SK-N-SH (cell line): ENCODE measurements around the gene ALG9. TPM values are rescaled to one million over a fixed set of nuclear protein-coding genes. Genes with fewer than 3 reads are reported as not detected.
A peak's percentile ranks its signal among the peaks of the same experiment; 100 is the strongest.

ENCODE experiments used
- CTCF ChIA-PET: fragments of 300-600, 350-600 bp; formaldehyde crosslinking; extraction: SDS; loops from one replicate; lab custom pipeline; 2021; lab: Yijun Ruan, JAX
- POLR2A ChIA-PET: fragments of 350-600 bp; sonication (Branson Sonifier 250); formaldehyde crosslinking; extraction: SDS; loops from one replicate; lab custom pipeline; 2020; ENCODE audit warnings: antibody characterized with exemption, inconsistent platforms; lab: Yijun Ruan, JAX
- DNase-seq: peaks from one replicate; pipeline ENCODE4 v3.0.0; 2012
- H2AFZ ChIP-seq: fragments of 200-600 bp; sonication (generic); 2 replicates; pipeline ENCODE4 v1.8.1; 2016; ENCODE audit warnings: antibody characterized with exemption, mild to moderate bottlenecking, low read depth
- H3F3A ChIP-seq: fragments of 200-600 bp; sonication (generic); replicated peaks from 2 replicates; pipeline ENCODE3; 2016; ENCODE audit warnings: antibody characterized with exemption, mild to moderate bottlenecking; ENCODE audit not compliant: insufficient read depth
- H3K27ac ChIP-seq, 2 experiments: fragments of 200-500 bp in 1 of 2; fragments of 200-600 bp in 1 of 2; sonication (Bioruptor generic) in 1 of 2; sonication (generic), shearing (Covaris generic) in 1 of 2; 2 replicates each; pipeline versions ENCODE4 v1.5.1 to v1.6.1; 2014 to 2016; ENCODE audit warnings: low read depth in 2 of 2, inconsistent platforms in 1 of 2, low read length in 1 of 2, mild to moderate bottlenecking in 1 of 2, mixed read lengths in 1 of 2
- H3K27me3 ChIP-seq: fragments of 200-600 bp; sonication (generic), shearing (Covaris generic); 2 replicates; pipeline ENCODE4 v1.6.1; 2016; ENCODE audit warnings: mixed run types; ENCODE audit not compliant: insufficient read depth
- H3K36me3 ChIP-seq, 2 experiments: fragments of 200-500 bp in 1 of 2; fragments of 200-600 bp in 1 of 2; sonication (Bioruptor generic) in 1 of 2; sonication (generic) in 1 of 2; replicated peaks in 1 of 2; 2 replicates each; pipeline versions ENCODE3 to v1.5.1; 2014 to 2016; ENCODE audit warnings: low read length in 1 of 2, mild to moderate bottlenecking in 1 of 2; ENCODE audit not compliant: insufficient read depth in 2 of 2, control insufficient read depth in 1 of 2
- H3K4me1 ChIP-seq, 2 experiments: fragments of 200-500 bp in 1 of 2; fragments of 200-600 bp in 1 of 2; sonication (Bioruptor generic) in 1 of 2; sonication (generic), shearing (Covaris generic) in 1 of 2; 2 replicates each; pipeline versions ENCODE4 v1.5.1 to v1.6.1; 2014 to 2016; ENCODE audit warnings: low read depth in 1 of 2, low read length in 1 of 2, mixed run types in 1 of 2; ENCODE audit not compliant: insufficient read depth in 2 of 2, control insufficient read depth in 1 of 2
- H3K4me2 ChIP-seq: fragments of 200-600 bp; sonication (generic), shearing (Covaris generic); 2 replicates; pipeline ENCODE4 v1.6.1; 2017; ENCODE audit warnings: mixed run types
- H3K4me3 ChIP-seq, 2 experiments: fragments of 200-500 bp in 1 of 2; fragments of 200-600 bp in 1 of 2; sonication (Bioruptor generic) in 1 of 2; sonication (generic), shearing (Covaris generic) in 1 of 2; 2 replicates each; pipeline versions ENCODE4 v1.5.1 to v1.8.1; 2014 to 2016; ENCODE audit warnings: low read depth in 2 of 2, inconsistent platforms in 1 of 2, low read length in 1 of 2, mild to moderate bottlenecking in 1 of 2, mixed read lengths in 1 of 2, moderate library complexity in 1 of 2
- H3K79me2 ChIP-seq: fragments of 200-600 bp; sonication (generic); 2 replicates; pipeline ENCODE4 v1.8.1; 2017; ENCODE audit warnings: mild to moderate bottlenecking; ENCODE audit not compliant: insufficient read depth
- H3K9ac ChIP-seq: fragments of 200-600 bp; sonication (generic); 2 replicates; pipeline ENCODE4 v1.6.1; 2017; ENCODE audit warnings: mixed run types
- H3K9me2 ChIP-seq: fragments of 200-600 bp; sonication (generic); 2 replicates; pipeline ENCODE4 v1.6.1; 2017; ENCODE audit warnings: mixed run types
- H3K9me3 ChIP-seq: fragments of 200-600 bp; sonication (generic); 2 replicates; pipeline ENCODE4 v1.6.1; 2017; ENCODE audit warnings: mixed run types, mild to moderate bottlenecking, moderate library complexity
- H4K20me1 ChIP-seq: fragments of 200-600 bp; sonication (generic); 2 replicates; pipeline ENCODE4 v1.6.1; 2017; ENCODE audit warnings: mild to moderate bottlenecking, mixed run types; ENCODE audit not compliant: insufficient read depth
- EZH2phosphoT487 ChIP-seq: fragments of 200-600 bp; sonication (generic); IDR thresholded peaks from 2 replicates; pipeline ENCODE4 v1.6.1; 2017; ENCODE audit warnings: low read depth, mixed run types, mild to moderate bottlenecking, antibody characterized with exemption, moderate library complexity, borderline replicate concordance
- SIN3A ChIP-seq: IDR thresholded peaks from 2 replicates; pipeline ENCODE4 v1.6.1; 2012; ENCODE audit warnings: low read depth, mild to moderate bottlenecking, low read length, moderate library complexity, borderline replicate concordance
- TAF1 ChIP-seq: IDR thresholded peaks from 2 replicates; pipeline ENCODE4 v1.6.1; 2012; ENCODE audit warnings: low read depth, mild to moderate bottlenecking, low read length, moderate library complexity, borderline replicate concordance
- WGBS: methylation state at CpG from one replicate; pipeline ENCODE4 v1.1.6; 2017; ENCODE audit warnings: low lambda C conversion rate; 5-methylcytosine and 5-hydroxymethylcytosine counted together
- polyA plus RNA-seq, 3 experiments: library from polyadenylated mRNA; depleted of rRNA; stranded (reverse); fragments of >200 nt; gene quantifications; 2 replicates each; pipeline ENCODE4 v1.2.3, GENCODE V29; 2012
- TF ChIP-seq, protein P1 (sequence below): IDR thresholded peaks from 2 replicates; pipeline ENCODE4 v1.6.1; 2012; ENCODE audit warnings: mild to moderate bottlenecking, low read depth, low read length, moderate library complexity
- TF ChIP-seq, protein P2 (sequence below): IDR thresholded peaks from 2 replicates; pipeline ENCODE4; 2012

ALG9 gene
- polyA plus RNA-seq, 1 of the 3 experiments (the other 2 are of a cell fraction) = 17.9 TPM

- H3K4me2 ChIP-seq = peak overlapping the region; percentile 85; the same call in 1 of the 2 replicates
Observed at GRCh38 chr11:111870113-111870512, 1.3 kb downstream of the ALG9 start.

GRCh38 chr11:111860257-111860656 lies 11.1 kb downstream of the ALG9 start:
- Histone ChIP-seq H3F3A (no peaks in the 10 kb centered on the region), H3K36me3 (peaks cover 44 to 50% of the 10 kb centered on the region in 2 experiments), H3K27ac (no peak overlapping the region), H3K79me2 (no peaks in the 10 kb centered on the region), H2AFZ (no peak overlapping the region), H3K9me3 (no peaks in the 10 kb centered on the region), H3K4me3 (no peak overlapping the region), H3K27me3 (no peaks in the 10 kb centered on the region), H3K4me1 (no peaks in the 10 kb centered on the region), H3K9me2 (no peaks in the 10 kb centered on the region), H4K20me1 (no peaks in the 10 kb centered on the region), H3K9ac (no peak overlapping the region), H3K4me2 (no peak overlapping the region)
- no peak for DNase-seq
- POLR2A ChIA-PET = no interaction called here
- CTCF ChIA-PET = interaction anchor here (0.6 kb wide), 1 partner anchor 130 kb away, joined by 3 read pairs; no protein-coding TSS in a partner anchor
- no peak for TF ChIP-seq EZH2phosphoT487
- WGBS = 94% methylated on average over 3 of the region's 3 CpGs

More at GRCh38 chr11:111870113-111870512, 1.3 kb downstream of the ALG9 start:
- Histone ChIP-seq H3K27me3 (no peaks in the 10 kb centered on the region), H3K9me3 (no peaks in the 10 kb centered on the region), H4K20me1 (no peaks in the 10 kb centered on the region), H3K4me1 (peaks cover 0 to 6% of the 10 kb centered on the region in 2 experiments; a peak in 3 of 4 replicates), H3K9me2 (no peaks in the 10 kb centered on the region), H3F3A (peaks cover 3% of the 10 kb centered on the region), H3K4me3 (peak overlapping the region in 1 of 2 experiments; percentile 81; a peak in 1 of 4 replicates), H3K9ac (no peak overlapping the region), H2AFZ (no peak overlapping the region), H3K36me3 (peaks cover 28 to 29% of the 10 kb centered on the region in 2 experiments), H3K79me2 (peaks cover 18% of the 10 kb centered on the region), H3K27ac (0 out of 4 replicates have a peak overlapping the region, but pooled peaks of 1 of the 2 experiments have one; percentile 81)
- ChIA-PET CTCF (interaction anchor here (0.7 to 1.5 kb wide), 6 partner anchors 12 to 265 kb away, joined by 3 to 6 read pairs (median 3); no protein-coding TSS in a partner anchor), POLR2A (interaction anchor here (1.2 to 1.7 kb wide), 3 partner anchors 10 to 57 kb away, joined by 3 to 9 read pairs (median 6); no protein-coding TSS in a partner anchor)
- DNase-seq = no peak
- TF ChIP-seq, protein P1, sequence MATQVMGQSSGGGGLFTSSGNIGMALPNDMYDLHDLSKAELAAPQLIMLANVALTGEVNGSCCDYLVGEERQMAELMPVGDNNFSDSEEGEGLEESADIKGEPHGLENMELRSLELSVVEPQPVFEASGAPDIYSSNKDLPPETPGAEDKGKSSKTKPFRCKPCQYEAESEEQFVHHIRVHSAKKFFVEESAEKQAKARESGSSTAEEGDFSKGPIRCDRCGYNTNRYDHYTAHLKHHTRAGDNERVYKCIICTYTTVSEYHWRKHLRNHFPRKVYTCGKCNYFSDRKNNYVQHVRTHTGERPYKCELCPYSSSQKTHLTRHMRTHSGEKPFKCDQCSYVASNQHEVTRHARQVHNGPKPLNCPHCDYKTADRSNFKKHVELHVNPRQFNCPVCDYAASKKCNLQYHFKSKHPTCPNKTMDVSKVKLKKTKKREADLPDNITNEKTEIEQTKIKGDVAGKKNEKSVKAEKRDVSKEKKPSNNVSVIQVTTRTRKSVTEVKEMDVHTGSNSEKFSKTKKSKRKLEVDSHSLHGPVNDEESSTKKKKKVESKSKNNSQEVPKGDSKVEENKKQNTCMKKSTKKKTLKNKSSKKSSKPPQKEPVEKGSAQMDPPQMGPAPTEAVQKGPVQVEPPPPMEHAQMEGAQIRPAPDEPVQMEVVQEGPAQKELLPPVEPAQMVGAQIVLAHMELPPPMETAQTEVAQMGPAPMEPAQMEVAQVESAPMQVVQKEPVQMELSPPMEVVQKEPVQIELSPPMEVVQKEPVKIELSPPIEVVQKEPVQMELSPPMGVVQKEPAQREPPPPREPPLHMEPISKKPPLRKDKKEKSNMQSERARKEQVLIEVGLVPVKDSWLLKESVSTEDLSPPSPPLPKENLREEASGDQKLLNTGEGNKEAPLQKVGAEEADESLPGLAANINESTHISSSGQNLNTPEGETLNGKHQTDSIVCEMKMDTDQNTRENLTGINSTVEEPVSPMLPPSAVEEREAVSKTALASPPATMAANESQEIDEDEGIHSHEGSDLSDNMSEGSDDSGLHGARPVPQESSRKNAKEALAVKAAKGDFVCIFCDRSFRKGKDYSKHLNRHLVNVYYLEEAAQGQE = no peak
- TF ChIP-seq SIN3A (no peak), TAF1 (no peak)
- TF ChIP-seq, protein P2, sequence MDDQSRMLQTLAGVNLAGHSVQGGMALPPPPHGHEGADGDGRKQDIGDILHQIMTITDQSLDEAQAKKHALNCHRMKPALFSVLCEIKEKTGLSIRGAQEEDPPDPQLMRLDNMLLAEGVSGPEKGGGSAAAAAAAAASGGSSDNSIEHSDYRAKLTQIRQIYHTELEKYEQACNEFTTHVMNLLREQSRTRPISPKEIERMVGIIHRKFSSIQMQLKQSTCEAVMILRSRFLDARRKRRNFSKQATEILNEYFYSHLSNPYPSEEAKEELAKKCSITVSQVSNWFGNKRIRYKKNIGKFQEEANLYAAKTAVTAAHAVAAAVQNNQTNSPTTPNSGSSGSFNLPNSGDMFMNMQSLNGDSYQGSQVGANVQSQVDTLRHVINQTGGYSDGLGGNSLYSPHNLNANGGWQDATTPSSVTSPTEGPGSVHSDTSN = no peak
- WGBS = 75% methylated on average over 1 of the region's 1 CpG
